ENCODE results near the gene C1QL2. TPM values are rescaled to one million over a fixed set of nuclear protein-coding genes. Genes with fewer than 3 reads are reported as not detected.
A peak's percentile ranks its signal among the peaks of the same experiment; 100 is the strongest.

The C1QL2 gene
- total and polyA plus RNA-seq, 2 experiments from 2014 or later, result 0.69 to 0.87 TPM

DNA sequence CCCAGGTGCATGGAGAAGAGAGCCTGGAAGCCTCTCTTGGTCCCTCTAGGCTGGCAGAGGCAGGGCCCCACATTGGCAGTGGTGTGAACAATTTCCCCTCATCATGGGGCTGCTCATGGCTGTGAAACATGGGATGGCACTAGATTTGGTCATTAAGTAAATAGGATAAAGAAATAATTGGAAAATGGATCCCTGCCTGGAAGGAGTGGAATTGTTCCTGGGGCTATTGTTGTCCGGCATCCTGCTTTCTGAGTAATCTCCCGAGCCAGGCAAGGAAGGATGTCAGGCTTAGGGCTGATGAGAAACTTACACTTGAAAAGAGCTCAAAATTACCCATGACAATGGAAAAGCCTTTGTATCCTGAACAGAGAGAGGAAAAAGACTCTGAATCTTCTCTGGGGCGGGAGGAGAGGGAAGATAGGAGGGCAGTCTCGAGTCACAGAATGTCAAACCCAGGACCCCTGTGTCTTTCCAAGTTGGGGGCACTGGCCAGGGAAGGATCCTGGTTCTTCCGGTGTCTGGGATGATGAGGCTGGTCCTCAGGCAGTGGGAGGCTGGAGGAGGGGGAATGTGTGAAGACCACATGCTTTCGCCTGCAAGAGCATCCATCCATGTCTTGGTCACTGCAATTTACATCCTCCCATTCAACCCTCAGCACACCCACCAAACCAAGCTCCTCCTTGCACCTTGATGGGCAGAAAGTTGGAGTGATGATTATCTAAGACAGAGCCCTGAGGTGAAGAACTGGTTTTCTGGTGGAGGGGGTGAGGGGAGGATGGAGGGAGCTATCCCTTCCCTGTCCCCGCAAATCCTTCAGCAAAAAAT, 38.0 kb upstream of the C1QL2 start:
- ATAC-seq (peak; percentile 92), DNase-seq (ENCODE audit: low spot score) (peak; percentile 75)
- Histone ChIP-seq H3K4me3 (no peak overlapping the region; the same call in 1 of the 2 replicates), H3K79me2 (replicated peaks; ENCODE audit: insufficient read depth) (no peaks in the 10 kb centered on the region), H3K27me3 (ENCODE audit: insufficient read depth) (no peaks in the 10 kb centered on the region), H4K20me1 (replicated peaks; ENCODE audit: insufficient read depth) (no peaks in the 10 kb centered on the region), H3K4me2 (peak overlapping the region; percentile 59), H3F3A (replicated peaks; ENCODE audit: low read depth) (no peaks in the 10 kb centered on the region), H3K36me3 (ENCODE audit: insufficient read depth) (no peaks in the 10 kb centered on the region), H3K4me1 (ENCODE audit: insufficient read depth) (peaks cover 17% of the 10 kb centered on the region), H2AFZ (no peak overlapping the region), H3K9me2 (ENCODE audit: insufficient read depth) (no peaks in the 10 kb centered on the region), H3K27ac (ENCODE audit: low read depth) (no peak overlapping the region)
- Mint-ChIP-seq H3K9me3 (no peaks in the 10 kb centered on the region), H3K36me3 (ENCODE audit: low read depth) (no peaks in the 10 kb centered on the region), H3K27ac (no peak overlapping the region; the same call in 1 of the 2 replicates), H3K27me3 (ENCODE audit: insufficient read depth, low read depth, poor library complexity) (peaks cover 16% of the 10 kb centered on the region), H3K4me3 (peak overlapping the region; percentile 17), H3K4me1 (peaks cover 35% of the 10 kb centered on the region)
- TF ChIP-seq, protein P1, sequence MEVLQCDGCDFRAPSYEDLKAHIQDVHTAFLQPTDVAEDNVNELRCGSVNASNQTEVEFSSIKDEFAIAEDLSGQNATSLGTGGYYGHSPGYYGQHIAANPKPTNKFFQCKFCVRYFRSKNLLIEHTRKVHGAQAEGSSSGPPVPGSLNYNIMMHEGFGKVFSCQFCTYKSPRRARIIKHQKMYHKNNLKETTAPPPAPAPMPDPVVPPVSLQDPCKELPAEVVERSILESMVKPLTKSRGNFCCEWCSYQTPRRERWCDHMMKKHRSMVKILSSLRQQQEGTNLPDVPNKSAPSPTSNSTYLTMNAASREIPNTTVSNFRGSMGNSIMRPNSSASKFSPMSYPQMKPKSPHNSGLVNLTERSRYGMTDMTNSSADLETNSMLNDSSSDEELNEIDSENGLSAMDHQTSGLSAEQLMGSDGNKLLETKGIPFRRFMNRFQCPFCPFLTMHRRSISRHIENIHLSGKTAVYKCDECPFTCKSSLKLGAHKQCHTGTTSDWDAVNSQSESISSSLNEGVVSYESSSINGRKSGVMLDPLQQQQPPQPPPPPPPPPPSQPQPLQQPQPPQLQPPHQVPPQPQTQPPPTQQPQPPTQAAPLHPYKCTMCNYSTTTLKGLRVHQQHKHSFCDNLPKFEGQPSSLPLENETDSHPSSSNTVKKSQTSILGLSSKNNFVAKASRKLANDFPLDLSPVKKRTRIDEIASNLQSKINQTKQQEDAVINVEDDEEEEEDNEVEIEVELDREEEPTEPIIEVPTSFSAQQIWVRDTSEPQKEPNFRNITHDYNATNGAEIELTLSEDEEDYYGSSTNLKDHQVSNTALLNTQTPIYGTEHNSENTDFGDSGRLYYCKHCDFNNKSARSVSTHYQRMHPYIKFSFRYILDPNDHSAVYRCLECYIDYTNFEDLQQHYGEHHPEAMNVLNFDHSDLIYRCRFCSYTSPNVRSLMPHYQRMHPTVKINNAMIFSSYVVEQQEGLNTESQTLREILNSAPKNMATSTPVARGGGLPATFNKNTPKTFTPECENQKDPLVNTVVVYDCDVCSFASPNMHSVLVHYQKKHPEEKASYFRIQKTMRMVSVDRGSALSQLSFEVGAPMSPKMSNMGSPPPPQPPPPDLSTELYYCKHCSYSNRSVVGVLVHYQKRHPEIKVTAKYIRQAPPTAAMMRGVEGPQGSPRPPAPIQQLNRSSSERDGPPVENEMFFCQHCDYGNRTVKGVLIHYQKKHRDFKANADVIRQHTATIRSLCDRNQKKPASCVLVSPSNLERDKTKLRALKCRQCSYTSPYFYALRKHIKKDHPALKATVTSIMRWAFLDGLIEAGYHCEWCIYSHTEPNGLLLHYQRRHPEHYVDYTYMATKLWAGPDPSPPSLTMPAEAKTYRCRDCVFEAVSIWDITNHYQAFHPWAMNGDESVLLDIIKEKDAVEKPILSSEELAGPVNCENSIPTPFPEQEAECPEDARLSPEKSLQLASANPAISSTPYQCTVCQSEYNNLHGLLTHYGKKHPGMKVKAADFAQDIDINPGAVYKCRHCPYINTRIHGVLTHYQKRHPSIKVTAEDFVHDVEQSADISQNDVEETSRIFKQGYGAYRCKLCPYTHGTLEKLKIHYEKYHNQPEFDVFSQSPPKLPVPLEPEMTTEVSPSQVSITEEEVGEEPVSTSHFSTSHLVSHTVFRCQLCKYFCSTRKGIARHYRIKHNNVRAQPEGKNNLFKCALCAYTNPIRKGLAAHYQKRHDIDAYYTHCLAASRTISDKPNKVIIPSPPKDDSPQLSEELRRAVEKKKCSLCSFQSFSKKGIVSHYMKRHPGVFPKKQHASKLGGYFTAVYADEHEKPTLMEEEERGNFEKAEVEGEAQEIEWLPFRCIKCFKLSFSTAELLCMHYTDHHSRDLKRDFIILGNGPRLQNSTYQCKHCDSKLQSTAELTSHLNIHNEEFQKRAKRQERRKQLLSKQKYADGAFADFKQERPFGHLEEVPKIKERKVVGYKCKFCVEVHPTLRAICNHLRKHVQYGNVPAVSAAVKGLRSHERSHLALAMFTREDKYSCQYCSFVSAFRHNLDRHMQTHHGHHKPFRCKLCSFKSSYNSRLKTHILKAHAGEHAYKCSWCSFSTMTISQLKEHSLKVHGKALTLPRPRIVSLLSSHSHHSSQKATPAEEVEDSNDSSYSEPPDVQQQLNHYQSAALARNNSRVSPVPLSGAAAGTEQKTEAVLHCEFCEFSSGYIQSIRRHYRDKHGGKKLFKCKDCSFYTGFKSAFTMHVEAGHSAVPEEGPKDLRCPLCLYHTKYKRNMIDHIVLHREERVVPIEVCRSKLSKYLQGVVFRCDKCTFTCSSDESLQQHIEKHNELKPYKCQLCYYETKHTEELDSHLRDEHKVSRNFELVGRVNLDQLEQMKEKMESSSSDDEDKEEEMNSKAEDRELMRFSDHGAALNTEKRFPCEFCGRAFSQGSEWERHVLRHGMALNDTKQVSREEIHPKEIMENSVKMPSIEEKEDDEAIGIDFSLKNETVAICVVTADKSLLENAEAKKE (CRISPR knock-in tag; IDR thresholded peaks at IDR 0.05), result 0 out of 2 replicates have a peak, but pooled peaks have one; percentile 3
- TF ChIP-seq CREB1 (CRISPR knock-in tag; IDR thresholded peaks at IDR 0.05; ENCODE audit: low read depth) (no peak), EZH2 (IDR thresholded peaks at IDR 0.05; ENCODE audit: low read depth, unreplicated experiment) (no peak)

DNA sequence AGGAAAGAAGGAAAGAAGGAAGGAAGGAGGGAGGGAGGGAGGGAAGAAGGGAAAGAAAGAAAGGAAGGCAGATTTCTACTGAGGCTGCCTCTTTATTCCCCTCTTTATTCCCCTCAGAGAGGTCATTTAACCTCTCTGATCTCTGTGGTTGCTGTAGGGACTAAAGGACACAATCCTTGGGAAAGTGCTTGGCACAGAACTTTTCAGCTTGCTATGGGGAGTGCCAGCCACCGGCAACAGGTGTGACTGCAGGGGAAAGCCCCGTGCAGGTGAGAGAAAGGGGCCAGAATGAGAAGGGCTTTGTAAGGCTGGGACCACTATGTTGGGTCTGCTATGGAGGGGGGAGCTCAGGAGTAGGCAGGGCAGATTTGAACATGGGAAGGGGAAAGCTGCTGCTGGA, 37.3 kb upstream of the C1QL2 start:
- Mint-ChIP-seq H3K9me3 (no peaks in the 10 kb centered on the region), H3K27me3 (ENCODE audit: insufficient read depth, low read depth, poor library complexity) (peaks cover 16% of the 10 kb centered on the region), H3K27ac (no peak overlapping the region; the same call in 1 of the 2 replicates), H3K4me1 (peaks cover 35% of the 10 kb centered on the region), H3K4me3 (peak overlapping the region; percentile 17), H3K36me3 (ENCODE audit: low read depth) (no peaks in the 10 kb centered on the region)
- H2AFZ ChIP-seq, result no peak overlapping the region
- H3K4me2 ChIP-seq, result peak overlapping the region; percentile 59
- H3K27ac ChIP-seq (ENCODE audit: low read depth), result no peak overlapping the region
- ATAC-seq, result peak; percentile 43
- H3K4me1 ChIP-seq (ENCODE audit: insufficient read depth), result peaks cover 17% of the 10 kb centered on the region
- TF ChIP-seq ZNF331 (CRISPR knock-in tag; IDR thresholded peaks at IDR 0.05; ENCODE audit: low read depth), result no peak
- peak; percentile 27 for DNase-seq (ENCODE audit: low spot score)
- no peaks in the 10 kb centered on the region for H4K20me1 ChIP-seq (replicated peaks; ENCODE audit: insufficient read depth)
- H3K4me3 ChIP-seq, result no peak overlapping the region; the same call in 1 of the 2 replicates
- no peaks in the 10 kb centered on the region for H3K79me2 ChIP-seq (replicated peaks; ENCODE audit: insufficient read depth)
- H3K9me2 ChIP-seq (ENCODE audit: insufficient read depth), result no peaks in the 10 kb centered on the region
- no peaks in the 10 kb centered on the region for H3K36me3 ChIP-seq (ENCODE audit: insufficient read depth)
- no peaks in the 10 kb centered on the region for H3K27me3 ChIP-seq (ENCODE audit: insufficient read depth)
- H3F3A ChIP-seq (replicated peaks; ENCODE audit: low read depth), result no peaks in the 10 kb centered on the region

All from GM23338 (cell line).